ENCODE measurements around the gene FMNL3.
A peak's percentile ranks its signal among the peaks of the same experiment; 100 is the strongest.

The FMNL3 gene

GRCh38 chr12:49702009-49702408 lies 5.2 kb downstream of the FMNL3 start:
- no peak for TF ChIP-seq CTCF (IDR thresholded peaks at IDR 0.05; ENCODE audit: control insufficient read depth, insufficient read depth, low read depth, low read length, missing control alignments)
- no peak overlapping the region for H3K4me3 ChIP-seq (ENCODE audit: control insufficient read depth, low read depth, low read length)

GRCh38 chr12:49698619-49699545 lies 8.3 kb downstream of the FMNL3 start:
- TF ChIP-seq CTCF (IDR thresholded peaks at IDR 0.05; ENCODE audit: control insufficient read depth, insufficient read depth, low read depth, low read length, missing control alignments), result no peak
- H3K4me3 ChIP-seq (ENCODE audit: control insufficient read depth, low read depth, low read length), result peak overlapping the region; percentile 17
- DNase-seq (ENCODE audit: low read depth), result no peak

More at GRCh38 chr12:49702009-49702408, 5.2 kb downstream of the FMNL3 start:
- no peak for DNase-seq (ENCODE audit: low read depth)

- TF ChIP-seq CTCF (IDR thresholded peaks at IDR 0.05; ENCODE audit: control insufficient read depth, insufficient read depth, low read depth, low read length, missing control alignments), result no peak
- no peak overlapping the region for H3K4me3 ChIP-seq (ENCODE audit: control insufficient read depth, low read depth, low read length)
- DNase-seq (ENCODE audit: low read depth), result no peak
These were observed 9.4 kb downstream of the FMNL3 start for GRCh38 chr12:49697808-49698207.

- no peak for TF ChIP-seq CTCF (IDR thresholded peaks at IDR 0.05; ENCODE audit: control insufficient read depth, insufficient read depth, low read depth, low read length, missing control alignments)
- H3K4me3 ChIP-seq (ENCODE audit: control insufficient read depth, low read depth, low read length), result no peak overlapping the region
- DNase-seq (ENCODE audit: low read depth), result no peak
These were observed 10.5 kb downstream of the FMNL3 start for GRCh38 chr12:49696723-49697122.

GRCh38 chr12:49693931-49694444 lies 13.2 kb downstream of the FMNL3 start:
- TF ChIP-seq CTCF (IDR thresholded peaks at IDR 0.05; ENCODE audit: control insufficient read depth, insufficient read depth, low read depth, low read length, missing control alignments), result no peak
- no peak overlapping the region for H3K4me3 ChIP-seq (ENCODE audit: control insufficient read depth, low read depth, low read length)
- no peak for DNase-seq (ENCODE audit: low read depth)

GRCh38 chr12:49692851-49693250 lies 14.4 kb downstream of the FMNL3 start:
- no peak overlapping the region for H3K4me3 ChIP-seq (ENCODE audit: control insufficient read depth, low read depth, low read length)
- TF ChIP-seq CTCF (IDR thresholded peaks at IDR 0.05; ENCODE audit: control insufficient read depth, insufficient read depth, low read depth, low read length, missing control alignments), result no peak
- DNase-seq (ENCODE audit: low read depth), result no peak

Data from AG09309 (cell line).